ENCODE data around the gene LGSN. TPM values are rescaled to one million over a fixed set of nuclear protein-coding genes. Genes with fewer than 3 reads are reported as not detected.
"Not testable (repeated sequence)": the region's sequence is repeated elsewhere in the genome, so short reads cannot be mapped to it uniquely, and the experiment has no call there.

The LGSN gene
- total RNA-seq, 2 donors from 2014 or later, result 0.34 TPM; not detected in 1

- H3K27ac Mint-ChIP-seq; ATAC-seq (replicated peaks); H3K4me1 Mint-ChIP-seq; H3K27me3 Mint-ChIP-seq; H3K4me3 Mint-ChIP-seq; H3K36me3 Mint-ChIP-seq (ENCODE audit: low read depth); H3K9me3 Mint-ChIP-seq: not testable (repeated sequence)
These were observed 6.8 kb upstream of the LGSN start for GRCh38 chr6:63326630-63327029.

DNA sequence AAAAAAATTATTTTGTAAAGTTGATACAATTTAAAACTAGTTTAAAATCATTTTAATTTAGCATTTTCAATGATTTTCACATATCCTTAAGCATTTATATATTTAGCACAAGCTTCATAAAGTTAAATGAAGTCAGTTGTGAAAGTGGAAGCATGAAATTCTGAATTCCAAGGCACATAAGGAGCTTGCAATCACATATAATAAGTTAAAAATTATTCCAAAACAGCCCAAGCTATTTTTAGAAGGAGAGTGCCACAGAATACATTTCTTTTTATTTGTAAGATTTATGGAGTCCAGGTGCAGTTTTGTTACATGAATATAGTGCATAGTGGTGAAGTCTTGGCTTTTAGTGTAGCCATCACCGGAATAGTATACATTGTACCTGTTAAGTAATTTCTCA, 3.2 kb upstream of the LGSN start:
- H3K9me3 Mint-ChIP-seq, result peaks cover 4% of the 10 kb centered on the region
- H3K27ac Mint-ChIP-seq, result no peak overlapping the region
- no peaks in the 10 kb centered on the region for H3K36me3 Mint-ChIP-seq (ENCODE audit: low read depth)
- no peak for ATAC-seq (replicated peaks)
- peaks cover 3% of the 10 kb centered on the region for H3K27me3 Mint-ChIP-seq
- H3K4me1 Mint-ChIP-seq, result no peaks in the 10 kb centered on the region
- no peak overlapping the region for H3K4me3 Mint-ChIP-seq

DNA sequence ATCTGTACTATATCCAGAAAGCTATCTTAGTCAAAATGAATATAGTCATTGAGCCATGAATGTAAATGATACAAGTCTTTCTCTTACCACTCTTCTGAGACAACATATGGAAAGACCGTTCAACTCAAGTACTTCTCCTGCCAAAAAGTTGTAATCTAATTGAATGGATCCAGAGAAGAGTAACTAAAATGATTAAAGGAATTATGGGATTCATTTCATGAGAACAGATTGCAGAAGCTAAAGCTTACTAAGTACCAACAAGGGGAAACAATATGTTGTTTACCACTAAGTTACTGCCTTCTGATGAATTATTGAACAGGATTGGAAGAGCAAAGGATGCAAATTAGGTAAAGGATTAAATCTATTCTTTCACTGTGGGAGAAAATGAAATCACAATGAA, 2.0 kb upstream of the LGSN start:
- H3K4me3 Mint-ChIP-seq, result no peak overlapping the region

DNA sequence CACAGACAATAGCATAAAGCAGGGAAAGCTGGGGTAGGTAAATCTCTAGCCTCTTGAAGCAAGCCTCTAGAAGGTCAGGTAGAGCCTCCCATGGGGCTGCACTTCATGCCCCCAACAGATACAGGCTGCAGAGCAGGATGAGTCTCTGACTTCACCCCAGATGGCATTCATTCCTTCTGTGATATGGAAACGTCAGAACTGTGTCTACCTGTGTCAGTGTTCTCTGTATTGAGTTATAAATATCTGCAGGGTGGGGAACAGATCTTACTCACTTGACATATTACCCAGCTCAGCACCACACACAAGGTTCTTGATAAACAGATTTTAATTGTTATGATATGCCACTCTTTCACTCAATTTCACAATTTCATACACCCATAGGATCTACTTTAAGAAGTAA, 2.1 kb downstream of the LGSN start:
- no peak for ATAC-seq (replicated peaks)
- Mint-ChIP-seq H3K4me1 (no peaks in the 10 kb centered on the region), H3K27ac (no peak overlapping the region), H3K27me3 (peaks cover 9% of the 10 kb centered on the region), H3K9me3 (peaks cover 5% of the 10 kb centered on the region), H3K36me3 (ENCODE audit: low read depth) (no peaks in the 10 kb centered on the region), H3K4me3 (no peak overlapping the region)

More for the DNA sequence above, 2.0 kb upstream of the LGSN start:
- no peak for ATAC-seq (replicated peaks)
- Mint-ChIP-seq H3K27me3 (peaks cover 3% of the 10 kb centered on the region), H3K9me3 (no peaks in the 10 kb centered on the region), H3K36me3 (ENCODE audit: low read depth) (no peaks in the 10 kb centered on the region), H3K27ac (no peak overlapping the region), H3K4me1 (no peaks in the 10 kb centered on the region)

- Mint-ChIP-seq H3K4me3 (no peak overlapping the region), H3K27ac (no peak overlapping the region), H3K36me3 (ENCODE audit: low read depth) (no peaks in the 10 kb centered on the region), H3K4me1 (no peaks in the 10 kb centered on the region), H3K9me3 (peaks cover 5% of the 10 kb centered on the region), H3K27me3 (peaks cover 12% of the 10 kb centered on the region)
- no peak for ATAC-seq (replicated peaks)
These were observed 3.7 kb downstream of the LGSN start for GRCh38 chr6:63316113-63316512.

DNA sequence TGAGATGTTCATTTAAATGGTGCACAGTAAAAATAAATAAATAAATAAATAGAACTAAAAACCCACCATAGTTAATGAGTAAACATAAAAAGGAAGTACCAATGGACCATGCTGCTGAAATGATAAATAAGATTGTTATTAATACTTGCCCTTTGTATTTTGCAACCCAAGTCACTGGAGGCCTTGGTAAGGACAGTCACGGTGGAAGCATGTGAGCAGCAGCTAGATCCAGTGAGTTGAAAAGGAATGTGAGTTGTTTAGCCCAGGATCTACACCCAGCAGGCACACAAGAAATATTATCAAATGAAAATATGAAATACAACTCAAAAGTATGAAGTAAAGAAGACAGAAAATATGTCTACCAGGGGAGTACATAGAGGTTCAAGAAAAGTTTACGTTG, 6.7 kb downstream of the LGSN start:
- H3K9me3 Mint-ChIP-seq, result peaks cover 5% of the 10 kb centered on the region
- H3K27me3 Mint-ChIP-seq, result peaks cover 9% of the 10 kb centered on the region
- H3K4me1 Mint-ChIP-seq, result no peaks in the 10 kb centered on the region
- no peak for ATAC-seq (replicated peaks)
- H3K36me3 Mint-ChIP-seq (ENCODE audit: low read depth), result no peaks in the 10 kb centered on the region
- no peak overlapping the region for H3K27ac Mint-ChIP-seq
- no peak overlapping the region for H3K4me3 Mint-ChIP-seq

DNA sequence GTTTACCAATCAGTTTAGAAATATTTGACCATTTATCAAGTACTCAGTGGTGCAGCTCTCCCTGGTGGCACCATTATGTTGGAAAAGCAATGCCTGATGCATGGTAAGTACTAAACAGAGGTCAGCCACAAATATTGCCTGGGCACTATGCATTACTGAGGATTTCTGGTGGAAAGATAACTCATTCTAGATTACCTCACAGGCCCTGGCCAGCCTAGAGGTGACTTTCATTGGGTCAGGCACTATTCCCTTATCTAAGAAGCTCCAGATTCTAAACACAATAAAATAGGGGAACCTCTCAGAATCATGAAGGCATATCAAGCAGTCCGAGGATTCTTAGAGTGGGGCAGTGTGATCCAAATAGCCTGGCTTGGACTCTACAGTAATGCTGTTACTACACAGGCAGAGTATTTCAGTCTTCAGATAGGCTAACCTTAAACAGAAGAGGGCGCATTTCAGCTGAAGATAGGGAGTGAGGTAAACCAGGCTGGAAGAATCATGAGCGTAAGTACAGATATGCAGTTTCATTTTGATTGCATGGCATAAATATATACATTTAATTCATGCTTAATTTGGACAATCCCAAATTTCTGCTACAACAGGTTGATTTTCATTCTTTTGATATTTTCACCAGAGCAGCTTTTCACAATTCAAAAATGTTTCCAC, 12.1 kb downstream of the LGSN start:
- Mint-ChIP-seq H3K27me3 (peaks cover 3% of the 10 kb centered on the region), H3K4me1 (no peaks in the 10 kb centered on the region), H3K27ac (no peak overlapping the region), H3K9me3 (no peaks in the 10 kb centered on the region), H3K4me3 (no peak overlapping the region), H3K36me3 (ENCODE audit: low read depth) (no peaks in the 10 kb centered on the region)
- ATAC-seq (replicated peaks), result no peak

- Mint-ChIP-seq H3K9me3 (no peaks in the 10 kb centered on the region), H3K4me1 (no peaks in the 10 kb centered on the region), H3K27ac (no peak overlapping the region), H3K36me3 (ENCODE audit: low read depth) (no peaks in the 10 kb centered on the region), H3K27me3 (no peaks in the 10 kb centered on the region), H3K4me3 (no peak overlapping the region)
- ATAC-seq (replicated peaks), result no peak
These were observed 13.4 kb downstream of the LGSN start for GRCh38 chr6:63306420-63306819.

GRCh38 chr6:63305277-63305676, 14.5 kb downstream of the LGSN start:
- Mint-ChIP-seq H3K9me3 (no peaks in the 10 kb centered on the region), H3K27ac (no peak overlapping the region), H3K36me3 (ENCODE audit: low read depth) (no peaks in the 10 kb centered on the region), H3K27me3 (no peaks in the 10 kb centered on the region), H3K4me1 (no peaks in the 10 kb centered on the region), H3K4me3 (no peak overlapping the region)
- no peak for ATAC-seq (replicated peaks)

DNA sequence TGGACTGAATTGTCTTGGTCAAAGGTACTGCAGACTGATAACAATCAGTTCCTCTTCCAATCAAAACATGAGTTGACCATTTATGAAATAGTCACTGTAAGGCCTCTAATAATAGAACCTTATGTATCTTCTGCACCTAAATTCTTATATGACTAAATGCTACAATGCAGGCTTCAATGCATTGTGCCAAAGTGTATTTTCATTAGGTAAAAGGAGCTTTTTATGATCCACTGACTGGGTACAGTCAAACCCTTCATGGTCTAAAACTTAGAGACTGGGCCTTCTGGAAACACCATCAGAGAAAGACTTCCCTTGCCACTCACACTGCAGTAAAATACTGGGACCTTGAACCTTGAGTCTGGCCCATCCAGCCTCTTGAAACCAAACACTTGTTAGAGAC, 16.3 kb downstream of the LGSN start:
- Mint-ChIP-seq H3K36me3 (ENCODE audit: low read depth) (no peaks in the 10 kb centered on the region), H3K27ac (no peak overlapping the region), H3K27me3 (no peaks in the 10 kb centered on the region), H3K4me3 (no peak overlapping the region), H3K9me3 (no peaks in the 10 kb centered on the region), H3K4me1 (no peaks in the 10 kb centered on the region)
- no peak for ATAC-seq (replicated peaks)

DNA sequence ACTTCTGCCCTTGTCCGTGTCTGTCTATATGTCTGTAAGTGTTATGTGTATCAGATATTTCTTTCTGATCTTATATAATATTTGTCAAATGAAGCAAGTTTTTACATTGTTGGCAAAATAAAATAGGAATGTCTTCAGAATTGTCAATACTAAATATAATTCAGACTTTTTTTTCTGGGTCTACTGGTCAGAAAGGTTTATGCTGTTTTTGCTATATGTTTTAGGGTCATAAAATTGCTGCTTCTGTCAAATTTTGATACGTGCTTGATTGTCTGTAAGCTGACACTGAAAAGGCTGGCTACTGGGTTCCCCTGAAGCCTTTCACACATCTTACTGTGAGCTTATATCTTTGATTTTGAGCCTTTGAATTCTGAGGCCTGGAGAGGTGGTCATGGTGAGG, 20.1 kb downstream of the LGSN start:
- Mint-ChIP-seq H3K27ac (no peak overlapping the region), H3K9me3 (no peaks in the 10 kb centered on the region), H3K4me1 (no peaks in the 10 kb centered on the region), H3K4me3 (no peak overlapping the region), H3K36me3 (ENCODE audit: low read depth) (no peaks in the 10 kb centered on the region), H3K27me3 (no peaks in the 10 kb centered on the region)
- no peak for ATAC-seq (replicated peaks)

DNA sequence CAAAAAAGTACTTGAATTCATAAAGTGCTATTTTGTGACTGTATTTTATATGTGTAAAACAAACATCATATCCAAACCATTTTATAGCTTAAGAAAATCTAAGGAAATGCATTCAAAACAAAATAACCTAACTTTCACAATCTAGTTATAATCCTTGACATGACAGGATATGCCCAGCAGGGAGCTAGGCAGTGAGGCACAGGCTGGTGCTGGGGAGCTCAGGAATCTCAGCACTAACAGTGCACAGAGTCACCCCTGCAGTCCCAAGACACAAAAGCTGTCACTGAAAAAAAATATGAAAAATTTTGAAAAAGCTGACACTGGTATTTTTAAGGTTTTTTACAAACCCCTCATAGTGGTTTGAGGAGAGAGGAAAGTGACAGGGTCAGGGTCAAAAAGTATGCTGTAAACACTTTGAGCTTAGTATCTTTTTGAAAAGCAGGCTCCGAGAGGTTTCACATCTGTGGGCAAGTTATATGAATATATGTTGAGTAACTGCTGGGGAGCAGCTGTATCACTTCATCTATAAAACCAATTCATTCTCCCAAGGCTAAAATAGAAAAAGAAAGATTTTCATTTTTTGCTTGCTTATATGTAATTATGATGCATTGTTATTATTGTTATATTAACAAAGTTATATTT, 24.1 kb downstream of the LGSN start:
- Mint-ChIP-seq H3K27ac (no peak overlapping the region), H3K27me3 (no peaks in the 10 kb centered on the region), H3K36me3 (ENCODE audit: low read depth) (no peaks in the 10 kb centered on the region)

GRCh38 chr6:63290492-63291058, 29.2 kb downstream of the LGSN start:
- Mint-ChIP-seq H3K27ac (no peak overlapping the region), H3K4me1 (no peaks in the 10 kb centered on the region), H3K4me3 (no peak overlapping the region), H3K9me3 (no peaks in the 10 kb centered on the region), H3K36me3 (ENCODE audit: low read depth) (no peaks in the 10 kb centered on the region), H3K27me3 (no peaks in the 10 kb centered on the region)
- ATAC-seq (replicated peaks), result no peak

More for the DNA sequence above, 24.1 kb downstream of the LGSN start:
- no peak for ATAC-seq (replicated peaks)
- no peaks in the 10 kb centered on the region for H3K9me3 Mint-ChIP-seq
- H3K4me3 Mint-ChIP-seq, result no peak overlapping the region
- H3K4me1 Mint-ChIP-seq, result no peaks in the 10 kb centered on the region

GRCh38 chr6:63289269-63289872, 30.4 kb downstream of the LGSN start:
- Mint-ChIP-seq H3K27me3 (no peaks in the 10 kb centered on the region), H3K4me1 (no peaks in the 10 kb centered on the region), H3K27ac (no peak overlapping the region)

GRCh38 chr6:63280639-63281180, 39.1 kb downstream of the LGSN start:
- H3K27me3 Mint-ChIP-seq, result no peaks in the 10 kb centered on the region
- no peak for ATAC-seq (replicated peaks)
- H3K36me3 Mint-ChIP-seq (ENCODE audit: low read depth), result no peaks in the 10 kb centered on the region
- no peak overlapping the region for H3K27ac Mint-ChIP-seq
- H3K4me3 Mint-ChIP-seq, result no peak overlapping the region
- no peaks in the 10 kb centered on the region for H3K9me3 Mint-ChIP-seq
- H3K4me1 Mint-ChIP-seq, result no peaks in the 10 kb centered on the region

More at GRCh38 chr6:63289269-63289872, 30.4 kb downstream of the LGSN start:
- Mint-ChIP-seq H3K9me3 (no peaks in the 10 kb centered on the region), H3K4me3 (no peak overlapping the region), H3K36me3 (ENCODE audit: low read depth) (no peaks in the 10 kb centered on the region)
- no peak for ATAC-seq (replicated peaks)

Measured in activated T-helper 17 cell treated with anti-CD3 and anti-CD28 coated beads, Interleukin-2, amount 50 U/mL, for 72 hours (primary cell).